Measurements from ENCODE around the gene CERS5.
A peak's percentile ranks its signal among the peaks of the same experiment; 100 is the strongest.

Gene CERS5

DNA sequence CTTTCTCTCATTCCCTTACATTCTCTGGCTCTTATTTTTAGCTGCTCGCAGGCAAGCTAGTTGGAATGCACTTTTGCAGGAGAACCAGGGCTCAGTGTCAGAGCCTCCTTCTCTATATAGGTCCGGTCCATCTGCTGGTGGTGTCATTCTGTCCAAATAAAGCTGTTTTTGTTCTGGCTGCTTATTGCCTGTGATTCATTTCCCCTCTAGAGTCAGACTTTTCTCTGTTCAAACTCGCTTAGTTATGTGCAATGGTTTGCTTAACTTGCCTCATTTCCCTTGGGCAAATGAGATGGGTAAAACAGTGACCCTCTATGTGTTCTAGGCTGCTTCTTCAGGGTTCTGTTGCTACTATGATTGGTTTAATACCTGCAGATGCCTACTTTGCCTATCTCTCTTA is 79.2 kb downstream of the CERS5 start:
- H3K9ac ChIP-seq (ENCODE audit: low read length) = no peak overlapping the region
- DNase-seq = no peak
- no peak overlapping the region for H2BK120ac ChIP-seq (ENCODE audit: insufficient read depth, low read length, poor library complexity)
- H3K79me1 ChIP-seq (ENCODE audit: low read length) = peaks cover 2% of the 10 kb centered on the region
- no peak overlapping the region for H2BK12ac ChIP-seq (ENCODE audit: low read length)
- H3K36me3 ChIP-seq (ENCODE audit: control insufficient read depth in 1 of 2, insufficient read depth in 2 of 2, low read length in 2 of 2) = peaks cover 29 to 48% of the 10 kb centered on the region in 2 experiments
- no peaks in the 10 kb centered on the region for H3K79me2 ChIP-seq (ENCODE audit: control insufficient read depth, insufficient read depth, low read length, poor library complexity)
- H3K27ac ChIP-seq (ENCODE audit: low read depth, low read length) = no peak overlapping the region
- no peak overlapping the region for H3K14ac ChIP-seq (ENCODE audit: low read length)
- H3K4me1 ChIP-seq (ENCODE audit: control insufficient read depth in 1 of 2, insufficient read depth in 2 of 2, low read length in 2 of 2) = peaks cover 2 to 6% of the 10 kb centered on the region in 2 experiments
- H4K91ac ChIP-seq (ENCODE audit: low read depth, low read length) = no peak overlapping the region
- H2AFZ ChIP-seq (ENCODE audit: insufficient read depth, low read length, poor library complexity) = no peak overlapping the region
- WGBS (ENCODE audit: extremely low coverage, insufficient coverage, insufficient read length) = no CpG with 5 or more reads among the region's 3 CpGs
- H3K23ac ChIP-seq (ENCODE audit: low read length) = no peak overlapping the region
- no peak overlapping the region for H3K4me2 ChIP-seq (ENCODE audit: low read length)
- no peak overlapping the region for H3K4ac ChIP-seq (ENCODE audit: low read depth, low read length)
- H3K9me3 ChIP-seq (ENCODE audit: insufficient read depth, low read depth, low read length) = no peaks in the 10 kb centered on the region
- H3K27me3 ChIP-seq (ENCODE audit: insufficient read depth, low read length) = no peaks in the 10 kb centered on the region
- no peak overlapping the region for H4K8ac ChIP-seq (ENCODE audit: low read depth, low read length)
- H3K4me3 ChIP-seq (ENCODE audit: low read depth, low read length) = no peak overlapping the region
- no peak overlapping the region for H3K18ac ChIP-seq (ENCODE audit: low read length)
- no peak overlapping the region for H2BK5ac ChIP-seq (ENCODE audit: low read depth, low read length, poor library complexity)
- H2AK5ac ChIP-seq (ENCODE audit: low read length) = no peak overlapping the region
- H4K12ac ChIP-seq (ENCODE audit: low read depth, low read length) = no peak overlapping the region

DNA sequence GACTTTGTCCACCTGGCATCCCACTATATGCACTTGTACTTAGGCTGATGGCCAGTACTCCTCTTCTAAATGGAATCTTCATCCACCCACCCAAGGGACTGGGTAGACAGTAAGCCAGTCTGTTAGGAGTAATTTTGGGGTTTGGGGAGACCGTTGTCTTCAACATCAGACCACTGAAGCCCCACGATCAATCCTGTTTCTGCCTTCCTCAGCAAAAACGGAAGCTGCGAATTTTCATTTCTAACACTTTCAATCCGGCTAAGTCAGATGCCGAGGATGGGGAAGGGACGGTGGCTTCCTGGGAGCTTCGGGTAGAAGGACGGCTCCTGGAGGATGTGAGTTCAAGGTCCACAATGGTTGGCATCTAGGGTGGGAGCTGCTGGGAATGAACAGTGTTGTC is 80.0 kb downstream of the CERS5 start:
- Histone ChIP-seq H2BK120ac (ENCODE audit: insufficient read depth, low read length, poor library complexity) (no peak overlapping the region), H3K4ac (ENCODE audit: low read depth, low read length) (no peak overlapping the region), H3K79me1 (ENCODE audit: low read length) (peaks cover 2% of the 10 kb centered on the region), H4K91ac (ENCODE audit: low read depth, low read length) (no peak overlapping the region), H3K27me3 (ENCODE audit: insufficient read depth, low read length) (no peaks in the 10 kb centered on the region), H3K4me1 (ENCODE audit: control insufficient read depth in 1 of 2, insufficient read depth in 2 of 2, low read length in 2 of 2) (peaks cover 2 to 6% of the 10 kb centered on the region in 2 experiments), H3K36me3 (ENCODE audit: control insufficient read depth in 1 of 2, insufficient read depth in 2 of 2, low read length in 2 of 2) (peaks cover 24 to 45% of the 10 kb centered on the region in 2 experiments), H2AK5ac (ENCODE audit: low read length) (no peak overlapping the region), H3K4me2 (ENCODE audit: low read length) (no peak overlapping the region), H2BK12ac (ENCODE audit: low read length) (no peak overlapping the region), H3K79me2 (ENCODE audit: control insufficient read depth, insufficient read depth, low read length, poor library complexity) (no peaks in the 10 kb centered on the region), H3K4me3 (ENCODE audit: low read depth, low read length) (no peak overlapping the region), H2AFZ (ENCODE audit: insufficient read depth, low read length, poor library complexity) (no peak overlapping the region), H3K9ac (ENCODE audit: low read length) (no peak overlapping the region), H3K18ac (ENCODE audit: low read length) (no peak overlapping the region), H3K9me3 (ENCODE audit: insufficient read depth, low read depth, low read length) (no peaks in the 10 kb centered on the region), H2BK5ac (ENCODE audit: low read depth, low read length, poor library complexity) (no peak overlapping the region), H4K8ac (ENCODE audit: low read depth, low read length) (no peak overlapping the region), H4K12ac (ENCODE audit: low read depth, low read length) (no peak overlapping the region), H3K23ac (ENCODE audit: low read length) (no peak overlapping the region), H3K14ac (ENCODE audit: low read length) (no peak overlapping the region), H3K27ac (ENCODE audit: low read depth, low read length) (no peak overlapping the region)
- DNase-seq = no peak
- no CpG with 5 or more reads among the region's 9 CpGs for WGBS (ENCODE audit: extremely low coverage, insufficient coverage, insufficient read length)

DNA sequence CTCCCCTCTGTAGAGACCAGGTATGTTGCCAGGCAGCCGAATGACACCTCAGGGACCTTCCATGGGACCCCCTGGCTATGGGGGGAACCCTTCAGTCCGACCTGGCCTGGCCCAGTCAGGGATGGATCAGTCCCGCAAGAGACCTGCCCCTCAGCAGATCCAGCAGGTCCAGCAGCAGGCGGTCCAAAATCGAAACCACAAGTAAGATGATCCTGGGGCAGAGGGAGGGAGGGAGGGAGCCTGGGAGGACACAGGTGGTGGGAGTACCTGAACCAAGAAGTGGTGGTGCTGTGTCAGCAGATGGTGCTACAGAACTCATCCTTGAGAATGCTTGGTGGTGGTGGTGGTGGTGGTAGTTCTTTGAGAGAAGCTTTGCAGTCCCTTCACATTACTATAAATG is 81.0 kb downstream of the CERS5 start:
- Histone ChIP-seq H4K8ac (ENCODE audit: low read depth, low read length) (no peak overlapping the region), H3K4me1 (ENCODE audit: control insufficient read depth in 1 of 2, insufficient read depth in 2 of 2, low read length in 2 of 2) (peaks cover 2 to 6% of the 10 kb centered on the region in 2 experiments), H3K4me2 (ENCODE audit: low read length) (peak overlapping the region; percentile 80), H3K27me3 (ENCODE audit: insufficient read depth, low read length) (no peaks in the 10 kb centered on the region), H3K79me2 (ENCODE audit: control insufficient read depth, insufficient read depth, low read length, poor library complexity) (no peaks in the 10 kb centered on the region), H3K14ac (ENCODE audit: low read length) (no peak overlapping the region), H3K9ac (ENCODE audit: low read length) (no peak overlapping the region), H3K27ac (ENCODE audit: low read depth, low read length) (no peak overlapping the region), H3K4me3 (ENCODE audit: low read depth, low read length) (no peak overlapping the region), H2AFZ (ENCODE audit: insufficient read depth, low read length, poor library complexity) (no peak overlapping the region), H3K4ac (ENCODE audit: low read depth, low read length) (peak overlapping the region; percentile 11), H3K18ac (ENCODE audit: low read length) (no peak overlapping the region), H2BK5ac (ENCODE audit: low read depth, low read length, poor library complexity) (no peak overlapping the region), H2AK5ac (ENCODE audit: low read length) (peak overlapping the region; percentile 57), H4K91ac (ENCODE audit: low read depth, low read length) (no peak overlapping the region), H3K9me3 (ENCODE audit: insufficient read depth, low read depth, low read length) (no peaks in the 10 kb centered on the region), H3K36me3 (ENCODE audit: control insufficient read depth in 1 of 2, insufficient read depth in 2 of 2, low read length in 2 of 2) (peaks cover 17 to 38% of the 10 kb centered on the region in 2 experiments), H2BK12ac (ENCODE audit: low read length) (no peak overlapping the region), H4K12ac (ENCODE audit: low read depth, low read length) (no peak overlapping the region), H2BK120ac (ENCODE audit: insufficient read depth, low read length, poor library complexity) (no peak overlapping the region), H3K23ac (ENCODE audit: low read length) (no peak overlapping the region), H3K79me1 (ENCODE audit: low read length) (peaks cover 2% of the 10 kb centered on the region)
- DNase-seq = no peak
- WGBS (ENCODE audit: extremely low coverage, insufficient coverage, insufficient read length) = no CpG with 5 or more reads among the region's 5 CpGs

DNA sequence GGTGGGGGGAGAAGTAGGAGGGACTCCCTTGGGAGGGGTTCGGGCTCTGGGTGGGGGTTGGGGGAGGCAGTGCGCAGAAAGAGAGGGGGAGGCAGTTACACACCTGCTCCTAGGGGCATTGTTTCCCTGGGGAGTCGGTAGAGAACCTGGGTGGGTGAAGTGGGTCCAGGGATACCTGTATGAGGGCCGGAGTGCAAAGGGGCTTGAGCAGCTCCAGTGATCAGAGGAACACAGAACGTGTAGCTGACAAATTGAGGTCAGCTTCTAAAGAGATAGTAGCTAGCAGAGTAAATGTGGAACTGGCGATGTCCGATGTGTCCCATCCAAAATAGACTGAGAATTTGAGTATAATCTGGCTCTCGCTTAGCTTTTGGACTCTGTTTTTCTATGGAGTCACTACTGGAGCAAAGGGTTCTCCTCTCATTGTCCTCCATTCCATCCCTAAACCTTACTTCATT is 81.5 kb downstream of the CERS5 start:
- Histone ChIP-seq H2BK5ac (ENCODE audit: low read depth, low read length, poor library complexity) (no peak overlapping the region), H3K18ac (ENCODE audit: low read length) (no peak overlapping the region), H3K27me3 (ENCODE audit: insufficient read depth, low read length) (no peaks in the 10 kb centered on the region), H3K4me3 (ENCODE audit: low read depth, low read length) (peak overlapping the region; percentile 85), H3K14ac (ENCODE audit: low read length) (no peak overlapping the region), H3K4me2 (ENCODE audit: low read length) (peak overlapping the region; percentile 80), H3K9ac (ENCODE audit: low read length) (peak overlapping the region; percentile 85), H3K27ac (ENCODE audit: low read depth, low read length) (peak overlapping the region; percentile 14), H3K79me1 (ENCODE audit: low read length) (peaks cover 2% of the 10 kb centered on the region), H2AFZ (ENCODE audit: insufficient read depth, low read length, poor library complexity) (no peak overlapping the region), H3K23ac (ENCODE audit: low read length) (no peak overlapping the region), H3K4ac (ENCODE audit: low read depth, low read length) (peak overlapping the region; percentile 57), H3K79me2 (ENCODE audit: control insufficient read depth, insufficient read depth, low read length, poor library complexity) (no peaks in the 10 kb centered on the region), H3K4me1 (ENCODE audit: control insufficient read depth in 1 of 2, insufficient read depth in 2 of 2, low read length in 2 of 2) (peaks cover 2 to 6% of the 10 kb centered on the region in 2 experiments), H2BK120ac (ENCODE audit: insufficient read depth, low read length, poor library complexity) (no peak overlapping the region), H2BK12ac (ENCODE audit: low read length) (no peak overlapping the region), H3K36me3 (ENCODE audit: control insufficient read depth in 1 of 2, insufficient read depth in 2 of 2, low read length in 2 of 2) (peaks cover 14 to 34% of the 10 kb centered on the region in 2 experiments), H3K9me3 (ENCODE audit: insufficient read depth, low read depth, low read length) (peaks cover 2% of the 10 kb centered on the region), H2AK5ac (ENCODE audit: low read length) (no peak overlapping the region), H4K91ac (ENCODE audit: low read depth, low read length) (no peak overlapping the region), H4K12ac (ENCODE audit: low read depth, low read length) (peak overlapping the region; percentile 72), H4K8ac (ENCODE audit: low read depth, low read length) (peak overlapping the region; percentile 36)
- no CpG with 5 or more reads among the region's 8 CpGs for WGBS (ENCODE audit: extremely low coverage, insufficient coverage, insufficient read length)
- DNase-seq = peak in 1 of 2 donors; percentile 5
